ENCODE data around the gene MERTK. TPM values are rescaled to one million over a fixed set of nuclear protein-coding genes. Genes with fewer than 3 reads are reported as not detected.

Gene MERTK
- total and polyA plus RNA-seq, 2 experiments from 2014 or later: under 0.01 TPM; not detected in 1

DNA sequence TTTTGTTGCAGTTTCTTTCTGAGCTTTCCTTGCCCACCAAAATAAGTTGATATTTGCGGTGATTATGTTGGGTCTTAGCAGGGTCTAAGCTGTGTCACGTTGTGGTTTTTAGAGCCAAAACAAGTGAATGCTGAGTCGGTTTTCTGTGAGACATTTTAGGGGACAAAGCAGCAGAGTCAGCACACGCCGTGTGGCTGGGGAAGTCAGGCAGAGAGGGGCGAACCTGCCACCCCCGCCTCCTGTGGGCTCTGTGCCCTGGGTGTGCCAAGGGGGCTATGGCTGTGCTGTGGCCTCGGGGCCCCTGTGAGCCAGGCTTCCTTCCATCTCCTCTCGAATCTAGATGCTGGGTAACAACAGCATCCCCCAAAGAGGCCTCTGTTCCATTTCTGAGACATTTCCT, 125.8 kb downstream of the MERTK start:
- Histone ChIP-seq H3F3A (ENCODE audit: insufficient read depth) (no peaks in the 10 kb centered on the region), H3K27me3 (replicated peaks; ENCODE audit: insufficient read depth) (peaks cover 20% of the 10 kb centered on the region), H2AFZ (no peak overlapping the region), H3K9me3 (ENCODE audit: low read depth) (no peaks in the 10 kb centered on the region), H3K9me2 (ENCODE audit: insufficient read depth) (no peaks in the 10 kb centered on the region), H3K27ac (no peak overlapping the region), H4K20me1 (ENCODE audit: insufficient read depth) (no peaks in the 10 kb centered on the region), H3K4me1 (ENCODE audit: insufficient read depth) (no peaks in the 10 kb centered on the region), H3K4me3 (no peak overlapping the region), H3K36me3 (ENCODE audit: low read depth) (no peaks in the 10 kb centered on the region), H3K79me2 (ENCODE audit: insufficient read depth) (no peaks in the 10 kb centered on the region), H3K9ac (no peak overlapping the region), H3K4me2 (ENCODE audit: unreplicated experiment) (no peak overlapping the region)
- WGBS, 2 experiments (ENCODE audit: low coverage in 1 of 2, low lambda C conversion rate in 2 of 2, missing lambda C conversion rate in 2 of 2): 63 to 66% methylated on average over 9 of the region's 9 CpGs
- DNase-seq: no peak
- no peak for TF ChIP-seq EZH2 (IDR thresholded peaks at IDR 0.05; ENCODE audit: insufficient read depth, poor library complexity, severe bottlenecking)
- no peak for TF ChIP-seq EZH2phosphoT487 (IDR thresholded peaks at IDR 0.05; ENCODE audit: insufficient read depth, low read depth)
- in situ Hi-C loops (cut with MboI): no loop called here

DNA sequence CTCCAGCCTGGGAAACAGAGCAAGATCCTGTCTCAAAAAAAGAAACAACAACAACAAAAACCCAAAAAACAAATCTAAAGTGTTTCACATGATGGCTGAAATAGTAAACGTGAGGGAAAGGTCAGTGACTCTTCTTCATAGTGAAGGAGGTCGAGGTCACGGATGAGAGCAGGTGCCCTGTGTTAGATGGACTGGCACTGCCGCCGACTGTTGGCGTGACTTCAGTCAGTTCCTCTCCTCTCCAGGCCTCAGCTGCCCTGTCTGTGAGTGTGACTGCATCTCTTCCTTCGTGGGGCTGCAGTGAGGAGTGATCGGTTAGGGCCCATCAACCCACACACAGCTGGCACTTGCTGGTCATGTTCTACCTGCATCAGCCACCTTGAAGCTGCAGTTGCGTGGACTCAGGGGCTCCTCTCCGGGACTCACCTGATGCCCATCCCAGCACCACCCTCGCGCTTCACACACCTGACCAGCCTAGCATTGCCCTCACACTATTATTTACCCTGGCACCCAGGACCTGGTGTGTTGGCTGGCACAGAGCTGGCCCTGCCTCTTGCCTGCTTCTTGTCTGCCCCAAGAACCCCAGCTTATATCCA, 126.6 kb downstream of the MERTK start:
- WGBS, 2 experiments (ENCODE audit: low coverage in 1 of 2, low lambda C conversion rate in 2 of 2, missing lambda C conversion rate in 2 of 2): 88 to 90% methylated on average over 12 of the region's 12 CpGs
- H3K9me2 ChIP-seq (ENCODE audit: insufficient read depth): no peaks in the 10 kb centered on the region
- in situ Hi-C loops (cut with MboI): no loop called here
- H3K4me2 ChIP-seq (ENCODE audit: unreplicated experiment): no peak overlapping the region
- no peak overlapping the region for H3K9ac ChIP-seq
- no peak overlapping the region for H3K4me3 ChIP-seq
- H3K79me2 ChIP-seq (ENCODE audit: insufficient read depth): no peaks in the 10 kb centered on the region
- peaks cover 13% of the 10 kb centered on the region for H3K27me3 ChIP-seq (replicated peaks; ENCODE audit: insufficient read depth)
- no peaks in the 10 kb centered on the region for H3K36me3 ChIP-seq (ENCODE audit: low read depth)
- no peak for DNase-seq
- no peaks in the 10 kb centered on the region for H4K20me1 ChIP-seq (ENCODE audit: insufficient read depth)
- H3F3A ChIP-seq (ENCODE audit: insufficient read depth): no peaks in the 10 kb centered on the region
- TF ChIP-seq EZH2 (IDR thresholded peaks at IDR 0.05; ENCODE audit: insufficient read depth, poor library complexity, severe bottlenecking) (no peak), EZH2phosphoT487 (IDR thresholded peaks at IDR 0.05; ENCODE audit: insufficient read depth, low read depth) (no peak)
- no peaks in the 10 kb centered on the region for H3K9me3 ChIP-seq (ENCODE audit: low read depth)
- no peaks in the 10 kb centered on the region for H3K4me1 ChIP-seq (ENCODE audit: insufficient read depth)
- no peak overlapping the region for H2AFZ ChIP-seq
- no peak overlapping the region for H3K27ac ChIP-seq

DNA sequence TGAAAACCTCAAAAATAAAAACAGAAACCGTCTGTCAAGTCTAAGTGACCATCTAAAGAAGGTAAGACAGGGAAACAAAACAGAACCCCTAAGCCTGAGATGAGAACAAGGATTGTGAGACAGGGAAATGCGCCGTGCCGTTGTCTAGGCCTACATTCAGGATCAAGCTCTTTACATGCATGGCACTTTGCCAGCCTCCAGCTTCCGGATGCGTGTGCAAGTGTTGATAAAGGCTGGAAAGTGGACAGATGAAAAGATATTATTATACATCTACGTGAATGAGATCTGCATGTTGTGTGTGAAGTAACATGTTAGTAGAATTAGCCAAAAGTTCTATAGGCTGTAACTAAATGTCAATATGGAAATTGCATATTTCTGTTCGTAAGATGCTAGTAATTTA, 128.1 kb downstream of the MERTK start:
- H3K27me3 ChIP-seq (replicated peaks; ENCODE audit: insufficient read depth): peaks cover 6% of the 10 kb centered on the region; the same call in 1 of the 2 replicates
- no peaks in the 10 kb centered on the region for H3K36me3 ChIP-seq (ENCODE audit: low read depth)
- no peaks in the 10 kb centered on the region for H3K79me2 ChIP-seq (ENCODE audit: insufficient read depth)
- no peak overlapping the region for H3K9ac ChIP-seq
- no peaks in the 10 kb centered on the region for H3K9me3 ChIP-seq (ENCODE audit: low read depth)
- no peak overlapping the region for H2AFZ ChIP-seq
- 75 to 79% methylated on average over 8 of the region's 8 CpGs for WGBS, 2 experiments (ENCODE audit: low coverage in 1 of 2, low lambda C conversion rate in 2 of 2, missing lambda C conversion rate in 2 of 2)
- no peaks in the 10 kb centered on the region for H3K4me1 ChIP-seq (ENCODE audit: insufficient read depth)
- no peak for DNase-seq
- in situ Hi-C loops (cut with MboI): no loop called here
- H3K4me3 ChIP-seq: no peak overlapping the region
- no peaks in the 10 kb centered on the region for H3K9me2 ChIP-seq (ENCODE audit: insufficient read depth)
- H3F3A ChIP-seq (ENCODE audit: insufficient read depth): no peaks in the 10 kb centered on the region
- TF ChIP-seq EZH2 (IDR thresholded peaks at IDR 0.05; ENCODE audit: insufficient read depth, poor library complexity, severe bottlenecking): no peak
- TF ChIP-seq EZH2phosphoT487 (IDR thresholded peaks at IDR 0.05; ENCODE audit: insufficient read depth, low read depth): no peak
- no peak overlapping the region for H3K4me2 ChIP-seq (ENCODE audit: unreplicated experiment)
- H4K20me1 ChIP-seq (ENCODE audit: insufficient read depth): no peaks in the 10 kb centered on the region
- H3K27ac ChIP-seq: no peak overlapping the region

DNA sequence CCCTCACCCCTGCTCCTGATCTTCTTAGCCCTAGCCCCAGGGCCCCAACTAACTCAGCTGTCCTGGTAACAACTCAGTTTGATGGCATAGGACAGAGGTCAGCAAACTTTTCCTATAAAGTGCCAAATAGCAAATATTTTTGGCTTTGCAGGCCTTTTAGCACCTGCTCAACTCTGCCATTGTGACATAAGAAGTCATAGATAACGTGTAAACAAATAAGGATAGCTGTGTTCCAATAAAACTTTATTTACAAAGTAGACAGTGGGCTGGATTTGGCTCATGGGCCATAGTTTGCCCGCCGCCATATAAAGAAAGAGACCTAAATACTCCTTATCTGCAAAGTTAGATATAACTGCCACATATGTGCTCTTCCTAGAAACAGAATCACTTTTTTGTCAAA, 129.4 kb downstream of the MERTK start:
- no peak for TF ChIP-seq EZH2phosphoT487 (IDR thresholded peaks at IDR 0.05; ENCODE audit: insufficient read depth, low read depth)
- 0 out of 2 replicates have a peak, but pooled peaks cover under 1% of the 10 kb centered on the region for H3K27me3 ChIP-seq (replicated peaks; ENCODE audit: insufficient read depth)
- no peak overlapping the region for H3K4me2 ChIP-seq (ENCODE audit: unreplicated experiment)
- no peak for DNase-seq
- no peaks in the 10 kb centered on the region for H3K36me3 ChIP-seq (ENCODE audit: low read depth)
- no peak overlapping the region for H3K27ac ChIP-seq
- H3K79me2 ChIP-seq (ENCODE audit: insufficient read depth): no peaks in the 10 kb centered on the region
- H4K20me1 ChIP-seq (ENCODE audit: insufficient read depth): no peaks in the 10 kb centered on the region
- H3K9me3 ChIP-seq (ENCODE audit: low read depth): no peaks in the 10 kb centered on the region
- no peak overlapping the region for H3K4me3 ChIP-seq
- WGBS, 2 experiments (ENCODE audit: low coverage in 1 of 2, low lambda C conversion rate in 2 of 2, missing lambda C conversion rate in 2 of 2): 63 to 74% methylated on average over 3 of the region's 3 CpGs
- no peak overlapping the region for H3K9ac ChIP-seq
- H3K4me1 ChIP-seq (ENCODE audit: insufficient read depth): peaks cover 5% of the 10 kb centered on the region; the same call in 1 of the 2 replicates
- in situ Hi-C loops (cut with MboI): no loop called here
- no peak overlapping the region for H2AFZ ChIP-seq
- H3K9me2 ChIP-seq (ENCODE audit: insufficient read depth): no peaks in the 10 kb centered on the region
- H3F3A ChIP-seq (ENCODE audit: insufficient read depth): 0 out of 2 replicates have a peak, but pooled peaks cover 10% of the 10 kb centered on the region

All from GM23248 (cell line).